ENCODE results near the gene TEAD1.

- TF ChIP-seq CTCF (IDR thresholded peaks at IDR 0.05) (no peak), POLR2A (IDR thresholded peaks at IDR 0.05) (no peak)
These were observed 21.7 kb downstream of the TEAD1 start for GRCh38 chr11:12695873-12696272.
